RPMI7951 (cell line): Measurements from ENCODE around the gene SCAF1. TPM values are rescaled to one million over a fixed set of nuclear protein-coding genes. Genes with fewer than 3 reads are reported as not detected.

Experiments used
- total RNA-seq: library from RNA; depleted of rRNA; stranded (reverse); fragments of >200 nt; shearing (Covaris generic); gene quantifications from 2 replicates; pipeline ENCODE4 v1.2.3, GENCODE V29; 2014; rRNA removed

The SCAF1 gene
- total RNA-seq, 1 experiment from 2014 or later, result 7.1 TPM

Other genes with a start within 250 kb of the SCAF1 start
- gene PTH2, start 218.8 kb upstream of the SCAF1 start, total RNA-seq, result not detected in 2 replicates
- gene GFY, start 216.8 kb upstream of the SCAF1 start, total RNA-seq, result not detected in 2 replicates
- 0.84 and 1.9 TPM in 2 replicates for gene SLC17A7, start 200.7 kb upstream of the SCAF1 start, total RNA-seq
- gene PIH1D1, start 190.4 kb upstream of the SCAF1 start, total RNA-seq, result 176 and 221 TPM in 2 replicates
- 12.9 and 20.3 TPM in 2 replicates for gene ALDH16A1, start 189.0 kb upstream of the SCAF1 start, total RNA-seq
- 8.0 and 12.7 TPM in 2 replicates for gene FLT3LG, start 168.0 kb upstream of the SCAF1 start, total RNA-seq
- 2,557 and 2,630 TPM in 2 replicates for gene RPL13A, start 154.6 kb upstream of the SCAF1 start, total RNA-seq
- gene RPS11, start 145.8 kb upstream of the SCAF1 start, total RNA-seq, result 4,830 and 4,921 TPM in 2 replicates
- gene FCGRT, start 129.5 kb upstream of the SCAF1 start, total RNA-seq, result 14.7 and 22.9 TPM in 2 replicates
- 145 and 157 TPM in 2 replicates for gene RCN3, start 114.2 kb upstream of the SCAF1 start, total RNA-seq
- 159 TPM in 2 replicates for gene NOSIP, start 61.7 kb upstream of the SCAF1 start, total RNA-seq
- gene PRRG2, start 60.9 kb upstream of the SCAF1 start, total RNA-seq, result 0.10 TPM in 1 of 2 replicates, not detected in the other
- 1.1 and 2.3 TPM in 2 replicates for gene PRR12, start 51.0 kb upstream of the SCAF1 start, total RNA-seq
- gene RRAS, start 2.1 kb upstream of the SCAF1 start, total RNA-seq, result 81.8 and 84.2 TPM in 2 replicates
- gene IRF3, start 23.6 kb downstream of the SCAF1 start, total RNA-seq, result 58.4 and 87.0 TPM in 2 replicates
- 19.7 and 26.8 TPM in 2 replicates for gene BCL2L12, start 23.7 kb downstream of the SCAF1 start, total RNA-seq
- 334 and 387 TPM in 2 replicates for gene PRMT1, start 35.1 kb downstream of the SCAF1 start, total RNA-seq
- 0.72 and 0.78 TPM in 2 replicates for gene ADM5, start 47.4 kb downstream of the SCAF1 start, total RNA-seq
- 18.3 and 21.8 TPM in 2 replicates for gene CPT1C, start 48.9 kb downstream of the SCAF1 start, total RNA-seq
- not detected in 2 replicates for gene TSKS, start 121.1 kb downstream of the SCAF1 start, total RNA-seq
- 51.8 and 65.5 TPM in 2 replicates for gene AP2A1, start 124.8 kb downstream of the SCAF1 start, total RNA-seq
- gene FUZ, start 171.1 kb downstream of the SCAF1 start, total RNA-seq, result 33.7 and 34.5 TPM in 2 replicates
- 22.9 and 29.3 TPM in 2 replicates for gene MED25, start 176.1 kb downstream of the SCAF1 start, total RNA-seq
- 89.9 and 100 TPM in 2 replicates for gene PTOV1, start 208.9 kb downstream of the SCAF1 start, total RNA-seq
- gene PNKP, start 225.4 kb downstream of the SCAF1 start, total RNA-seq, result 22.7 and 29.7 TPM in 2 replicates
- gene AKT1S1, start 235.1 kb downstream of the SCAF1 start, total RNA-seq, result 10.8 and 15.3 TPM in 2 replicates
- 10.3 and 12.3 TPM in 2 replicates for gene TBC1D17, start 235.5 kb downstream of the SCAF1 start, total RNA-seq